ENCODE measurements around the gene HOXA1. TPM values are rescaled to one million over a fixed set of nuclear protein-coding genes. Genes with fewer than 3 reads are reported as not detected.

The HOXA1 gene
- polyA plus RNA-seq, 2 of the 4 experiments (the other 2 are of a cell fraction), result 2.8 to 5.0 TPM

- no peak for TF ChIP-seq RNF2 (IDR thresholded peaks at IDR 0.05; ENCODE audit: borderline replicate concordance, low read depth)
- no peak for TF ChIP-seq TP53 (CRISPR knock-in tag; IDR thresholded peaks at IDR 0.05)
- no peak for TF ChIP-seq REST (IDR thresholded peaks at IDR 0.05)
Observed at GRCh38 chr7:27091105-27091504, 4.7 kb downstream of the HOXA1 start (continued).

DNA sequence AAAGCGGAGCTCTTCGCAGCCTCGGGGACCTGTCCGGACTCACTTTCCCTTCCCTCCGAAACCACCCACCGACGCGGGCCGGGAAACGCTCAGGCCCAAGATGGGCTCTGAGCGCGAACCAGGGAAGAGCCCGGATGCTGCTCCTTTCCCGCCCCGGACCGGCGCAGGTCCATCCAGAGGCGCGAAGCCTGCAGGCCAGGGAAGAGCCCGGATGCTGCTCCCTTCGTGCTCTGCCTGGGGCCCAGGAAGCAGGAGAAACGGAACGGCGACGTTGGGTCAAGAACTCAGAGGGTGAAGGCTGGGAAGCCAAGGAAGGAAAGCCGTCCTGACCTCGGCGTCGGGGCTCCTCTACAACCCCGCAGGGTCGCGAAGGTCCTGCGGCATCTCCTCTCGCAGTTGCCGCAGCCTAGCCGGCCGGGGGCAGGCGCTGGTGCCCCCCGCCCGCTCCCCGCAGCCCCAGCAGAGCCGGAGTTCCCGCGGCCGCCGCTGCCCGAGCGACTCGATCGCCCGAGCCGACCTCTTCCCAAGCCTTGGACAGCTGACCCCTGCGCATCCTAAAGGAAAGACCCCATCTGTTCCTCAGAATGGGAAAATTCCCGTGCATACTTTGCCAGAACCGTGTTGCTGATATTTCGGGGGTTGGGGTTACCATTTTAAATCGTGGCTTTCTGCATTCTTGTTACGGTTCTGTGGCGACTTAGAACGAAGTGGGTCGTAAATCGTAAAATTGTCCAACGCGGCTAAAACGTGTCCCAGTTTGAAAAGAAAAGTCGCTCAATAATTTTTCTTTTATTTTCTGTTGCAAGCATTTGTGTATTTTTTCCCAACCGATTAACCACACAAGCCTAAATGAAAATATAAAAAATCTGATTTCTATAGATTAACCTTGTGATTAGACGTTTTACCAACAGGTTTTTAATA lies 7.5 kb downstream of the HOXA1 start:
- H3K9me3 ChIP-seq, result no peaks in the 10 kb centered on the region
- POLR2A ChIA-PET, result no interaction called here
- FAIRE-seq (no peak), ATAC-seq (no peak), DNase-seq (ENCODE audit: low read depth in 1 of 2, low spot score in 1 of 2) (no peak)
- no peak for TF ChIP-seq KDM1A (IDR thresholded peaks at IDR 0.05; ENCODE audit: low read depth)
- TF ChIP-seq CHD4 (IDR thresholded peaks at IDR 0.05; ENCODE audit: borderline replicate concordance), result no peak
- no peak for TF ChIP-seq HDAC2 (IDR thresholded peaks at IDR 0.05)
- TF ChIP-seq SREBF2 (IDR thresholded peaks at IDR 0.05), result no peak
- TF ChIP-seq, protein P1, sequence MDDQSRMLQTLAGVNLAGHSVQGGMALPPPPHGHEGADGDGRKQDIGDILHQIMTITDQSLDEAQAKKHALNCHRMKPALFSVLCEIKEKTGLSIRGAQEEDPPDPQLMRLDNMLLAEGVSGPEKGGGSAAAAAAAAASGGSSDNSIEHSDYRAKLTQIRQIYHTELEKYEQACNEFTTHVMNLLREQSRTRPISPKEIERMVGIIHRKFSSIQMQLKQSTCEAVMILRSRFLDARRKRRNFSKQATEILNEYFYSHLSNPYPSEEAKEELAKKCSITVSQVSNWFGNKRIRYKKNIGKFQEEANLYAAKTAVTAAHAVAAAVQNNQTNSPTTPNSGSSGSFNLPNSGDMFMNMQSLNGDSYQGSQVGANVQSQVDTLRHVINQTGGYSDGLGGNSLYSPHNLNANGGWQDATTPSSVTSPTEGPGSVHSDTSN (IDR thresholded peaks at IDR 0.05), result no peak
- no peak for TF ChIP-seq EHF (CRISPR knock-in tag; IDR thresholded peaks at IDR 0.05)
- TF ChIP-seq FOXS1 (CRISPR knock-in tag; IDR thresholded peaks at IDR 0.05), result no peak
- TF ChIP-seq BHLHE40 (IDR thresholded peaks at IDR 0.05; ENCODE audit: low read depth, low read length), result no peak
- no peak for TF ChIP-seq NFE2L2 (conservative IDR thresholded peaks at IDR 0.05; ENCODE audit: low read length)
- no peak for TF ChIP-seq POLR2A (IDR thresholded peaks at IDR 0.05; ENCODE audit: low read length)
- no peak for TF ChIP-seq ZFP36 (IDR thresholded peaks at IDR 0.05; ENCODE audit: borderline replicate concordance, partially characterized antibody)
- no peak for TF ChIP-seq RARB (CRISPR knock-in tag; IDR thresholded peaks at IDR 0.05)
- TF ChIP-seq ZNF302 (CRISPR knock-in tag; IDR thresholded peaks at IDR 0.05), result no peak
- no peak for TF ChIP-seq HOXB5 (CRISPR knock-in tag; IDR thresholded peaks at IDR 0.05)
- no peak for TF ChIP-seq ZC3H11A (IDR thresholded peaks at IDR 0.05)
- 91% methylated on average over 59 of the region's 68 CpGs for WGBS (ENCODE audit: missing lambda C conversion rate)
- no peak overlapping the region for H3K4me2 ChIP-seq
- CTCF ChIA-PET, result interaction anchor here (1.1 to 1.9 kb wide), 2 partner anchors 22 to 236 kb away, joined by 3 to 4 read pairs; no protein-coding TSS in a partner anchor
- H3K4me3 ChIP-seq, result no peak overlapping the region
- H3K4me1 ChIP-seq, result peaks cover 4% of the 10 kb centered on the region; the same call in 2 of the 3 replicates
- H3K27ac ChIP-seq, result no peak overlapping the region

GRCh38 chr7:27083646-27084045 lies 12.2 kb downstream of the HOXA1 start:
- WGBS (ENCODE audit: missing lambda C conversion rate), result 86% methylated on average over 2 of the region's 2 CpGs
- Histone ChIP-seq H3K27ac (no peak overlapping the region), H3K4me1 (peaks cover 29% of the 10 kb centered on the region), H3K4me3 (no peak overlapping the region), H3K4me2 (no peak overlapping the region), H3K9me3 (no peaks in the 10 kb centered on the region)
- POLR2A ChIA-PET, result interaction anchor here (1.4 kb wide), 1 partner anchor 13 kb away, joined by 6 read pairs; the partner anchor contains the start of gene HOXA1
- DNase-seq (ENCODE audit: low read depth in 1 of 2, low spot score in 1 of 2) (no peak), FAIRE-seq (no peak), ATAC-seq (no peak)
- CTCF ChIA-PET, result interaction anchor here (0.5 to 2.1 kb wide), 7 partner anchors 9 to 397 kb away, joined by 3 to 5 read pairs (median 4); partner anchors contain the start of gene HOXA5
- TF ChIP-seq MAFK (IDR thresholded peaks at IDR 0.05; ENCODE audit: partially characterized antibody), result no peak
- no peak for TF ChIP-seq POLR2A (IDR thresholded peaks at IDR 0.05; ENCODE audit: low read length)
- TF ChIP-seq MYC (IDR thresholded peaks at IDR 0.05; ENCODE audit: borderline replicate concordance, low read length), result no peak
- no peak for TF ChIP-seq FOSL2 (IDR thresholded peaks at IDR 0.05)
- TF ChIP-seq FOSL2 (CRISPR knock-in tag; IDR thresholded peaks at IDR 0.05), result no peak
- TF ChIP-seq, protein P2, sequence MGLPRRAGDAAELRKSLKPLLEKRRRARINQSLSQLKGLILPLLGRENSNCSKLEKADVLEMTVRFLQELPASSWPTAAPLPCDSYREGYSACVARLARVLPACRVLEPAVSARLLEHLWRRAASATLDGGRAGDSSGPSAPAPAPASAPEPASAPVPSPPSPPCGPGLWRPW (IDR thresholded peaks at IDR 0.05), result no peak
- no peak for TF ChIP-seq POLR2AphosphoS2 (conservative IDR thresholded peaks at IDR 0.05; ENCODE audit: low read length)
- no peak for TF ChIP-seq JUNB (IDR thresholded peaks at IDR 0.05)
- no peak for TF ChIP-seq MAZ (IDR thresholded peaks at IDR 0.05; ENCODE audit: borderline replicate concordance, low read depth, low read length)
- TF ChIP-seq HDAC2 (IDR thresholded peaks at IDR 0.05), result no peak
- TF ChIP-seq SMC3 (IDR thresholded peaks at IDR 0.05), result no peak
- no peak for TF ChIP-seq SREBF2 (IDR thresholded peaks at IDR 0.05)
- TF ChIP-seq CHD4 (IDR thresholded peaks at IDR 0.05; ENCODE audit: borderline replicate concordance), result no peak
- no peak for TF ChIP-seq E2F6 (IDR thresholded peaks at IDR 0.05; ENCODE audit: borderline replicate concordance, low read depth)
- TF ChIP-seq FOSB (CRISPR knock-in tag; IDR thresholded peaks at IDR 0.05), result no peak
- TF ChIP-seq, protein P1 (IDR thresholded peaks at IDR 0.05), result no peak
- no peak for TF ChIP-seq ZSCAN20 (CRISPR knock-in tag; IDR thresholded peaks at IDR 0.05)
